ENCODE measurements around the gene MT1B. TPM values are rescaled to one million over a fixed set of nuclear protein-coding genes. Genes with fewer than 3 reads are reported as not detected.

MT1B gene
- total and polyA plus RNA-seq, 2 of the 13 experiments (the other 11 are each of a cell fraction or from before 2014, with no cell fraction given): 0.89 TPM; not detected in 1

- TF ChIP-seq ZZZ3 (CRISPR knock-in tag; IDR thresholded peaks at IDR 0.05; ENCODE audit: borderline replicate concordance) (no peak), MYPOP (CRISPR knock-in tag; IDR thresholded peaks at IDR 0.05) (peak; percentile 99), SAP130 (CRISPR knock-in tag; IDR thresholded peaks at IDR 0.05; ENCODE audit: low read depth) (peak; percentile 49; the same call in 1 of the 2 replicates), FOXO1 (CRISPR knock-in tag; IDR thresholded peaks at IDR 0.05) (0 out of 2 replicates have a peak, but pooled peaks have one; percentile 9), MED8 (CRISPR knock-in tag; IDR thresholded peaks at IDR 0.05; ENCODE audit: insufficient replicate concordance) (peak; percentile 56), CHD4 (IDR thresholded peaks at IDR 0.05; ENCODE audit: borderline replicate concordance, low read length) (no peak), PATZ1 (CRISPR knock-in tag; IDR thresholded peaks at IDR 0.05) (peak; percentile 70), TMF1 (CRISPR knock-in tag; IDR thresholded peaks at IDR 0.05; ENCODE audit: low read depth) (no peak), DBP (CRISPR knock-in tag; IDR thresholded peaks at IDR 0.05; ENCODE audit: not compliant biosample characterization) (no peak), MTF1 (CRISPR knock-in tag; IDR thresholded peaks at IDR 0.05) (peak; percentile 99), BORCS8-MEF2B (CRISPR knock-in tag; IDR thresholded peaks at IDR 0.05) (peak; percentile 72), MYC (CRISPR knock-in tag; IDR thresholded peaks at IDR 0.05; ENCODE audit: borderline replicate concordance) (peak; percentile 80; the same call in 1 of the 2 replicates), KMT2A (CRISPR knock-in tag; IDR thresholded peaks at IDR 0.05) (0 out of 2 replicates have a peak, but pooled peaks have one; percentile 44)
- TF ChIP-seq, protein P1, sequence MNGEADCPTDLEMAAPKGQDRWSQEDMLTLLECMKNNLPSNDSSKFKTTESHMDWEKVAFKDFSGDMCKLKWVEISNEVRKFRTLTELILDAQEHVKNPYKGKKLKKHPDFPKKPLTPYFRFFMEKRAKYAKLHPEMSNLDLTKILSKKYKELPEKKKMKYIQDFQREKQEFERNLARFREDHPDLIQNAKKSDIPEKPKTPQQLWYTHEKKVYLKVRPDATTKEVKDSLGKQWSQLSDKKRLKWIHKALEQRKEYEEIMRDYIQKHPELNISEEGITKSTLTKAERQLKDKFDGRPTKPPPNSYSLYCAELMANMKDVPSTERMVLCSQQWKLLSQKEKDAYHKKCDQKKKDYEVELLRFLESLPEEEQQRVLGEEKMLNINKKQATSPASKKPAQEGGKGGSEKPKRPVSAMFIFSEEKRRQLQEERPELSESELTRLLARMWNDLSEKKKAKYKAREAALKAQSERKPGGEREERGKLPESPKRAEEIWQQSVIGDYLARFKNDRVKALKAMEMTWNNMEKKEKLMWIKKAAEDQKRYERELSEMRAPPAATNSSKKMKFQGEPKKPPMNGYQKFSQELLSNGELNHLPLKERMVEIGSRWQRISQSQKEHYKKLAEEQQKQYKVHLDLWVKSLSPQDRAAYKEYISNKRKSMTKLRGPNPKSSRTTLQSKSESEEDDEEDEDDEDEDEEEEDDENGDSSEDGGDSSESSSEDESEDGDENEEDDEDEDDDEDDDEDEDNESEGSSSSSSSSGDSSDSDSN (CRISPR knock-in tag; IDR thresholded peaks at IDR 0.05): peak; percentile 79
- TF ChIP-seq, protein P2, sequence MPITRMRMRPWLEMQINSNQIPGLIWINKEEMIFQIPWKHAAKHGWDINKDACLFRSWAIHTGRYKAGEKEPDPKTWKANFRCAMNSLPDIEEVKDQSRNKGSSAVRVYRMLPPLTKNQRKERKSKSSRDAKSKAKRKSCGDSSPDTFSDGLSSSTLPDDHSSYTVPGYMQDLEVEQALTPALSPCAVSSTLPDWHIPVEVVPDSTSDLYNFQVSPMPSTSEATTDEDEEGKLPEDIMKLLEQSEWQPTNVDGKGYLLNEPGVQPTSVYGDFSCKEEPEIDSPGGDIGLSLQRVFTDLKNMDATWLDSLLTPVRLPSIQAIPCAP (CRISPR knock-in tag; IDR thresholded peaks at IDR 0.05; ENCODE audit: low read depth): no peak
- TF ChIP-seq, protein P3, sequence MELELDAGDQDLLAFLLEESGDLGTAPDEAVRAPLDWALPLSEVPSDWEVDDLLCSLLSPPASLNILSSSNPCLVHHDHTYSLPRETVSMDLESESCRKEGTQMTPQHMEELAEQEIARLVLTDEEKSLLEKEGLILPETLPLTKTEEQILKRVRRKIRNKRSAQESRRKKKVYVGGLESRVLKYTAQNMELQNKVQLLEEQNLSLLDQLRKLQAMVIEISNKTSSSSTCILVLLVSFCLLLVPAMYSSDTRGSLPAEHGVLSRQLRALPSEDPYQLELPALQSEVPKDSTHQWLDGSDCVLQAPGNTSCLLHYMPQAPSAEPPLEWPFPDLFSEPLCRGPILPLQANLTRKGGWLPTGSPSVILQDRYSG (CRISPR knock-in tag; IDR thresholded peaks at IDR 0.05): no peak
- TF ChIP-seq, protein P4, sequence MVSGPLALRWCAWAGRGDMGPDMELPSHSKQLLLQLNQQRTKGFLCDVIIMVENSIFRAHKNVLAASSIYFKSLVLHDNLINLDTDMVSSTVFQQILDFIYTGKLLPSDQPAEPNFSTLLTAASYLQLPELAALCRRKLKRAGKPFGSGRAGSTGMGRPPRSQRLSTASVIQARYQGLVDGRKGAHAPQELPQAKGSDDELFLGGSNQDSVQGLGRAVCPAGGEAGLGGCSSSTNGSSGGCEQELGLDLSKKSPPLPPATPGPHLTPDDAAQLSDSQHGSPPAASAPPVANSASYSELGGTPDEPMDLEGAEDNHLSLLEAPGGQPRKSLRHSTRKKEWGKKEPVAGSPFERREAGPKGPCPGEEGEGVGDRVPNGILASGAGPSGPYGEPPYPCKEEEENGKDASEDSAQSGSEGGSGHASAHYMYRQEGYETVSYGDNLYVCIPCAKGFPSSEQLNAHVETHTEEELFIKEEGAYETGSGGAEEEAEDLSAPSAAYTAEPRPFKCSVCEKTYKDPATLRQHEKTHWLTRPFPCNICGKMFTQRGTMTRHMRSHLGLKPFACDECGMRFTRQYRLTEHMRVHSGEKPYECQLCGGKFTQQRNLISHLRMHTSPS (CRISPR knock-in tag; IDR thresholded peaks at IDR 0.05; ENCODE audit: low read depth): 0 out of 2 replicates have a peak, but pooled peaks have one; percentile 23
These were observed 16.2 kb downstream of the MT1B start, which contains the start of gene MT1G (continued) for GRCh38 chr16:56667581-56668571.
